Epidermal melanocyte (primary cell): Measurements from ENCODE around the gene TNFRSF12A.
A peak's percentile ranks its signal among the peaks of the same experiment; 100 is the strongest.

Source experiments
- DNase-seq: peaks from one replicate; pipeline ENCODE4 v3.0.0; 2011; ENCODE audit warnings: low spot score; ENCODE audit not compliant: insufficient read length

The TNFRSF12A gene

GRCh38 chr16:3020247-3020603 is at the start of gene TNFRSF12A:
TSS of gene TNFRSF12A (plus strand) at chr16:3020368. CDS start at chr16:3020398, 30 bp downstream.
- DNase-seq: peak; percentile 88

DNA sequence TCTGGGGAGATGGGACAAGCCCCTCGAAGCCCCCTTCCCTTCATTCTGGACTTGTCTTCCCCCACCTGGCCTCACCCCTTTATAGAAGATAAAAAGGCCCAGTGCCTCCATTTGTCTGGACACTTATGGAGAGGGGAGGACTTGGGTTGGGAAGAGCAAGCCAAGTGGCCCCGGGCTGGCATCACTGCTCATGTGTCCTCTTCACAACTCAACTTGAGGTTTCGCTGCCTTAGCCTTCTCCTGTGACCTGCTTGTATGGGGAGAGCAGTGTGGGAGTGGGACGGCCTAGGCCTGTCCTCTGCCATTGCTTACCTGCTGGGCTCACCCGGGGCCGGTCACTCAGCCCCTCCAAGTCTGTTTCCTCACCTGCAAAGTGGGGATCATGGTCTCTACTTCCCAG is 49.6 kb upstream of the TNFRSF12A start:
- no peak for DNase-seq

DNA sequence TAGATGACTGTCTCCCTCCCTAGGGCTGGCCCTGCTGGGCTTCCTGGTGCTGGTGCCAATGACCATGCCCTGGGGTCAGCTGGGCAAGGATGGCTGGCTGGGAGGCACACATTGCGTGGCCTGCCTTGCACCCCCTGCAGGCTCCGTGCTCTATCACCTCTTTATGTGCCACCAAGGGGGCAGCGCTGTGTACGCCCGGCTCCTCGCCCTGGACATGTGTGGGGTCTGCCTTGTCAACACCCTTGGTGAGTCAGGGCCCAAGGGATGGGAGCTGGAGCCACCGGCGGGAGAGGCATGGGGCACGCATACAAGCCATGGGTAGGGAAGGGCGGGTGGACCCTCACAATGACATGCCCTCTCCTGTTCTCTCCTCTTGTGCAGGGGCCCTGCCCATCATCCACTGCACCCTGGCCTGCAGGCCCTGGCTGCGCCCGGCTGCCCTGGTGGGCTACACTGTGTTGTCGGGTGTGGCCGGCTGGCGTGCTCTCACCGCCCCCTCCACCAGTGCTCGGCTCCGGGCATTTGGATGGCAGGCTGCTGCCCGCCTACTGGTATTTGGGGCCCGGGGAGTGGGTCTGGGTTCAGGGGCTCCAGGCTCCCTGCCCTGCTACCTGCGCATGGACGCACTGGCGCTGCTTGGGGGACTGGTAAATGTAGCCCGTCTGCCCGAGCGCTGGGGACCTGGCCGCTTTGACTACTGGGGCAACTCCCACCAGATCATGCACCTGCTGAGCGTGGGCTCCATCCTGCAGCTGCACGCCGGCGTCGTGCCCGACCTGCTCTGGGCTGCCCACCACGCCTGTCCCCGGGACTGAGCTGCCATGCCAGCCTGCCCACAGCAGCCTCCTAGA is 48.8 kb upstream of the TNFRSF12A start:
- DNase-seq: no peak

GRCh38 chr16:2971985-2972784 is 48.0 kb upstream of the TNFRSF12A start:
- DNase-seq: no peak

DNA sequence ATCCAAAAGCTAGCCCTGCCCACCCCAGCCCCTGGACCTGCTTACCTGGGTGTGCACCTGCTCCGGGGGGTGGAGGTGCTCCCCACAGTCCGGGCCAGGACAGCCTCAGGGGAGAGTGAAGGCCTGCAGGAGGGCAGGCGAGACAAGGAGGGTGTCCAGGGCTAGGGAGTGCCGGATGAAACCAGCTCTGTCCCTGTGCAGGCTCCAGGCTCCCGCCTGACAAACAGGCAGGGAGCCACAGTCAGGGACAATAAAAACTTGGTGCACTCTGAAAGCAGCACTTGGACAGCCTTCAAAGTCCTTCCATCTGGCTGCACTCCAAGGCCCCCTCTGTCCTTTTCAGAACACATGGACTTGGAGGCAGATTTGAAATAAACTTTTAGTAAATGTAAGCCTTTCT is 47.1 kb upstream of the TNFRSF12A start:
- DNase-seq: no peak

GRCh38 chr16:2973605-2974318 is 46.4 kb upstream of the TNFRSF12A start:
- DNase-seq: no peak

DNA sequence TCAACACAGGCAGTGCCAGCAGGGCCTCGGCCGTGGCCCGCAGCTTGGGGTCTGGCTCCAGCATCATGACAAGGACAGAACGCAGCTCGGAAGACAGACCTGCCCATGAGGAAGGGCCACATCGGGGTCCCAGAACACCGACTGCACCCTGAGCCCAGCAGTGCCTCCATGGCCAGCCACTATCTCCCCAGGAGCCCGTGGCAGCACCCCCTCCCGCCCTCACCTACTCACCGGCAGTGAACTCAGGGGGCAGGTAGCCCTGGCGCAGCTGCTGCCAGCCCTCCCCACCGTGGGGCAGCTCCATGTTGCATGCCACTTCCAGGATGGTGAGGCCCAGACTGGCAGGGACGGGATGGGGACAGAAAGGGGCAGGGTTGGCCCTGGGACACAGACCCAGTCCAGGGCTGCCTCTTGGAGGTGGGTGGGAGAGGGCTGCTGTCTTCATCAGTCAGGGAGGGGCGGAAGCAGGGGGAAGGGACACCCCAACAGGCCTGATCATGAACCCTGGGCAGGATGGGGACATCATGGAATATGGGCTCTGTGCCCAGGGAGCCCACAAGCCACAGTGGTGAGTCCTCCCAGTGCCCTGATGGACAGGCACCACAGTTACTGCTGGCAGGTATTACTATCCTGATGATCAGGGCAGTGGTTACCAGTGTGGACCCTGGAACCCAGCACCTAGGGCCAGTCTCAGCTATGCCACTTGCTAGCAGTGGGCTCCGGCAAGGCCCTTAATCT is 45.7 kb upstream of the TNFRSF12A start:
- DNase-seq: no peak

DNA sequence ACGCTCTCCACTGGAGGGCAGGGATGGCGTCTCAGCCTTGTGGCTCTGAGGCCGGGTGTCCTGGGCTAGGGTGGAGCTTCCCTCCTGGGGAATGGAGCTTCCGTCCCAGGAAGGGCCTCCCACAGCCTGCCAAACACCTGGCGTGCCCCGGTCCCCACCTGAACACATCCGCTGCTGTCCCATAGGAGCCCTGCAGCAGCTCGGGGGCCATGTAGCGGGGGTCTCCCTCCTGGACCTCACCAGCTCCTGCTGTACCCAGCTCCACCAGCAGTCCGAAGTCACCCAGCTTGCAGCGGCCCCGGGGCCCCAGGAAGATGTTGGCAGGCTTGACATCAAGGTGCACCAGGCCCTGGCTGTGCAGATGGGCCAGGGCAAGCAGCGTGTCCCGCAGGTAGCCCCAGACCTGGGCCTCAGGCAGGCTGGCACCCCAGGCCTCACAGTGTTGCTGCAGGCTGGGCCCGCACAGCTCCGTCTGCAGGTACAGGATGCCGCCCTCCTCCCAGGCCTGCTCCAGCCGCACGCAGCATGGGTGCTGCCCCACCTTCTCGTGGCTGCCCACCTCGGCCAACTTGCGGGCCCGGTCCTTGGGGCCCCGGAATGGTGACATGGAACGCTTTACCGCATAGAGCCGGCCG is 44.9 kb upstream of the TNFRSF12A start:
- no peak for DNase-seq

DNA sequence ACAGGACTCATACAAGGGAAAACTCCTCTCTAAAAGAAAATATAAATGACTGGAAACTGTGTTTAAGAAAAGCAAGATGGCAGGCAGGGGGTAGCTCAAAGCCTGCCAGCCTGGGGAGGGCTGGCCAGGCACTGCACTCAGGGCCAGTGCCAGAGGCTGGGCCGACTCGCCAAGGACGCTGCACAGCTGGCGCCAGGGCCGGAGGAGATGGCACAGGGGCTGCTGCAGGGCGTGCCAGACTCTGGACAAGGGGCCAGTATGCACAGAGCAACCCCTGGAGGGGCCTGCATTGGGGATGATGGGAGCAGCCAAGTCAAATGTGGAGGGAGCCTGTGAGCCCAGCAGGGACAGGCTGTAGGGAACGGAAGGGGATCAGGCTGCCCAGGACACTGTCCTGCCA is 44.0 kb upstream of the TNFRSF12A start:
- DNase-seq: no peak

- DNase-seq: no peak
Measured at GRCh38 chr16:2976673-2977072, 43.5 kb upstream of the TNFRSF12A start.

DNA sequence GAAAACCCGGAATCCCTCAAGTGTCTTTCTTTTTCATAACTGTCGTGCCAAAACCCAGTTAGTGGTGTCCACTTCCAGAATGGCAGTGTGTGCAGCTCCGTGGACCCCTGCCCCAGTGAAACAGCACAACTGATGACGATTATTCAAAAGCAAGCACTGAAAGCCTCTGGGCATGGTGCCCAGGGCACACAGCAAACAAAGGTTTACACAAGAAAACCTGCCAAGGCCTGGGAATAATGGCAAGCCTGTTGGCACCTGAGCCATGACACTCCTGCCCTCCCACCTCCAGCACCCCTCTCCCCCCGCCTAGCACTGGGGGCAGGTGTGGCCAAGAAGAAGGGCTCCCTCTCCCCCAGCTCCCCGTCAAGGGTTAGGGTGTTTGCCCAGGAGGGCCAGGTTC is 42.7 kb upstream of the TNFRSF12A start:
- no peak for DNase-seq

GRCh38 chr16:2979669-2980226 is 40.4 kb upstream of the TNFRSF12A start:
- DNase-seq: no peak

DNA sequence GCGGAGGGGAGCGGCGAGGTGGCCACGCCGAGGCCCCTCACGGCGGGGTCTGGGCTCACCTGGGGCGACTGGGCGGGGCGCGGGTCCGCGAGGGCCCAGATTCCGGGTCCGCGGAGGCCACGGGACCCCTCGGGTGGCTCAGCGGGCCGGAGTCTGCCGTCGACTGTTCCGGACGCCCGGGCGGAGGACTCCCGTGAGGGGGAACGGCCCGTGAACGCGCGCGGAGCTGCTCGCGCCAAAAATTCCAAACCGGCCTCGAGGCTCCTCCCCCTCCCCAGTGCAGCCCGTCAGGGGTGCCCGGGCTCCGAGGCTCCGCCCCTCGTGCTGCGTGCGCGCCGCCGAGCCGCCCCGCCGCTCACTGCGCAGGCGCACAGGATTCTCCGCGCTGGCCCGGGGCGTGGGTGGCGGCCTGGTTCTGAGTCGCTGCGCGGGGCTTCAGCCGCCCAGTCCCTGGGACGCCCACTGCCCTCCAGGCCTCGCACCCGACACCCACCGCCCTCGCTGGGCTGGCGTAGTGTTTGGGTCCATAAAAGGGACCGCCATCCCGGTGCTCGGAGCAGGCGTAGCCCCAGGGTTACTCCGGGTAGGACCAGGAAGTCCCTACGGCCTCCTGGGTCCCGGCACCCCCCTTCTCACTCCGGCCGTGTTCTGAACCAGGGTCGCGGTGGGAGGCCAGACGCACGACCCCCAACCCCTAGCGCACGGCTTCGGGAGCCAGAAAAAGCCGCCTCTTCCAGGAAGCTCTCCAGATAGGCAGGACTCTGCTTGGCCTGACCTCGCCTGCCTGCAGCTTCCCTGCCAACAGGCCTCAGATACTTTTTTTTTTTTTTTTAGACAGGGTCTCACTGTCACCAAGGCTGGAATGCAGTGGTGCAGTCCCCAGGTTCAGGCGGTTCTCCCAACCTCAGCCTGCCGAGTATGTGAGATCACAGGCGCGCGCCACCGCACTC is 39.7 kb upstream of the TNFRSF12A start, which contains the start of gene PKMYT1:
Gene PKMYT1, minus strand, starts transcription at position 220 of the 950 bp plus-strand sequence. CDS start 789 bp downstream, outside the sequence.
- DNase-seq: peak; percentile 100

- DNase-seq: no peak
Measured at GRCh38 chr16:2981177-2981898, 38.8 kb upstream of the TNFRSF12A start.

DNA sequence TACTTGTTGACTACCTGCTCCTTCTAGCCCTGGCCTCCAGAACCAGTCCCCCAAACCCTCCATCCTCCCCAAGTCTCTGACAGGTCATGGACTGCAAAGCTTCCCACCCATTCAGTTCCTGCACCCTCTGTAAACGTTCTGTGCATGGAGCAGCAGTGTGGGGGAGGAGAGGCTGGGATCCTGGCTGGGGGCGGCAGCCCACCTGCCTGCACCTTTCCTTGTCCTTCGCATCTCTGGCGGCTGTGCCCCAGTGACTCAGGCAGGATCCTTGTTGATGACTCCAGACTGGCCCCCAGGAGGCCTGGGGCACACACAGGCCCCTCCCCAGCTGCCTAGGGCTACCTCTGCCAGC is 38.3 kb upstream of the TNFRSF12A start:
- no peak for DNase-seq

GRCh38 chr16:2982402-2982801 is 37.8 kb upstream of the TNFRSF12A start:
- no peak for DNase-seq

DNA sequence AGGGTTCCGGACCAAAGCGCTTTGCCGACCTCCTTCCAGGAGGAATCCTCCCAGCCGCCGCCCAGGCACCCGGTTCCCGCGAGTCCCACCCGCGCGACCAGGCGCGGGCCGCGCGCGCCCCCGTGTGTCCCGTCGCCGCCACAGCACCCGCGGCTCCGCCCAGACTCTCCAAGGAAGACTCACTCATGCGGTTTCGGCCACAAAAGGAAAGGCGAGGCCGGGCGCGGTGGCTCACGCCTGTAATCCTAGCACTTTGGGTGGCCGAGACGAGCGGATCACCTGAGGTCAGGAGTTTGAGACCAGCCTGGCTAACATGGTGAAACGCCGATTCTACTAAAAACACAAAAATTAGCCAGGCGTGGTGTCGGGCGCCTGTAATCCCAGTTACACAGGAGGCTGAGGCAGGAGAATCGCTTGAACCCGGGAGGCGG is 36.4 kb upstream of the TNFRSF12A start:
- peak; percentile 98 for DNase-seq

GRCh38 chr16:2985462-2985861 is 34.7 kb upstream of the TNFRSF12A start:
- no peak for DNase-seq
